Measurements from ENCODE around the gene MBD4. TPM values are rescaled to one million over a fixed set of nuclear protein-coding genes. Genes with fewer than 3 reads are reported as not detected.
A peak's percentile ranks its signal among the peaks of the same experiment; 100 is the strongest.

Gene MBD4
- polyA plus RNA-seq, 3 donors = 25.6 to 31.5 (median 30.1) TPM

DNA sequence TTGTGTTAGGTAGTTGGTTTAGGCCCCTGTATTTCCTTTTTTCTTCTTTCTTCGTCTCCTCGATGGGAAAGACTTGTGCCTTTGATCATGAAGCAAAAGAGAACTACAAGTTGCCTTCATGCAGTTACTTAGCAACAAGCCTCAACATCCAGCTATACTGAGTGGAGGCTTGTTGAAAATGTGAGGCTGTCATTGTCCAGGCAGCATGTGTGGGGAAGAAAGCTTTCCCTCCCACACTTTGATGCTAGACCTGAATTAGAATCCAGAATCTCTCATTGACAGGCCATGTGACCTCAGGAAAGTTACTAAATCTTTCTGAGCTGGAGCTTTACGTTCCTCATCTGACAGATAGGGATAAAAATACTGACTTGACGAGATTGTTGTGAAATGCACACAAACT lies 24.0 kb upstream of the MBD4 start:
- Histone ChIP-seq H3K9me3 (replicated peaks in 1 of 2; ENCODE audit: control insufficient read depth in 1 of 2, insufficient read depth in 1 of 2, low read length in 2 of 2) (no peaks in the 10 kb centered on the region), H4K20me1 (ENCODE audit: insufficient read depth, low read length) (no peaks in the 10 kb centered on the region), H3K79me2 (ENCODE audit: insufficient read depth, low read length) (no peaks in the 10 kb centered on the region), H2AFZ (ENCODE audit: insufficient read depth, low read depth, low read length, poor library complexity, severe bottlenecking) (no peak overlapping the region), H3K36me3 (replicated peaks in 1 of 2; ENCODE audit: control insufficient read depth in 1 of 2, insufficient read depth in 2 of 2, low read length in 2 of 2) (peaks cover 6 to 54% of the 10 kb centered on the region in 2 donors), H3K27me3 (ENCODE audit: control insufficient read depth in 2 of 2, insufficient read depth in 2 of 2, low read length in 2 of 2) (no peaks in the 10 kb centered on the region), H3K4me3 (replicated peaks in 1 of 3; ENCODE audit: low read depth in 2 of 3, low read length in 3 of 3) (no peak overlapping the region), H3K9ac (ENCODE audit: insufficient read depth, low read length, poor library complexity, severe bottlenecking) (no peak overlapping the region), H3K4me2 (replicated peaks; ENCODE audit: extremely low read depth, low read length, poor library complexity, severe bottlenecking) (no peak overlapping the region), H3K27ac (ENCODE audit: low read depth in 1 of 2, low read length in 2 of 2) (no peak overlapping the region), H3K4me1 (ENCODE audit: control insufficient read depth in 1 of 2, insufficient read depth in 2 of 2, low read length in 2 of 2) (no peaks in the 10 kb centered on the region)
- no peak for DNase-seq
- WGBS (ENCODE audit: insufficient coverage) = 8% methylated on average over 2 of the region's 4 CpGs
- Mint-ChIP-seq H3K36me3 (peaks cover 38 to 49% of the 10 kb centered on the region in 2 donors), H3K9me3 (peaks cover 0 to 6% (median 0%) of the 10 kb centered on the region in 7 donors), H3K27me3 (ENCODE audit: low read depth in 3 of 3) (peaks cover 0 to 4% (median 0%) of the 10 kb centered on the region in 3 donors), H3K4me3 (no peak overlapping the region), H3K27ac (no peak overlapping the region), H3K4me1 (no peaks in the 10 kb centered on the region)
- intact Hi-C loops (cut with micrococcal nuclease) = no loop called here
- TF ChIP-seq, protein P1, sequence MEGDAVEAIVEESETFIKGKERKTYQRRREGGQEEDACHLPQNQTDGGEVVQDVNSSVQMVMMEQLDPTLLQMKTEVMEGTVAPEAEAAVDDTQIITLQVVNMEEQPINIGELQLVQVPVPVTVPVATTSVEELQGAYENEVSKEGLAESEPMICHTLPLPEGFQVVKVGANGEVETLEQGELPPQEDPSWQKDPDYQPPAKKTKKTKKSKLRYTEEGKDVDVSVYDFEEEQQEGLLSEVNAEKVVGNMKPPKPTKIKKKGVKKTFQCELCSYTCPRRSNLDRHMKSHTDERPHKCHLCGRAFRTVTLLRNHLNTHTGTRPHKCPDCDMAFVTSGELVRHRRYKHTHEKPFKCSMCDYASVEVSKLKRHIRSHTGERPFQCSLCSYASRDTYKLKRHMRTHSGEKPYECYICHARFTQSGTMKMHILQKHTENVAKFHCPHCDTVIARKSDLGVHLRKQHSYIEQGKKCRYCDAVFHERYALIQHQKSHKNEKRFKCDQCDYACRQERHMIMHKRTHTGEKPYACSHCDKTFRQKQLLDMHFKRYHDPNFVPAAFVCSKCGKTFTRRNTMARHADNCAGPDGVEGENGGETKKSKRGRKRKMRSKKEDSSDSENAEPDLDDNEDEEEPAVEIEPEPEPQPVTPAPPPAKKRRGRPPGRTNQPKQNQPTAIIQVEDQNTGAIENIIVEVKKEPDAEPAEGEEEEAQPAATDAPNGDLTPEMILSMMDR (IDR thresholded peaks at IDR 0.05) = no peak

DNA sequence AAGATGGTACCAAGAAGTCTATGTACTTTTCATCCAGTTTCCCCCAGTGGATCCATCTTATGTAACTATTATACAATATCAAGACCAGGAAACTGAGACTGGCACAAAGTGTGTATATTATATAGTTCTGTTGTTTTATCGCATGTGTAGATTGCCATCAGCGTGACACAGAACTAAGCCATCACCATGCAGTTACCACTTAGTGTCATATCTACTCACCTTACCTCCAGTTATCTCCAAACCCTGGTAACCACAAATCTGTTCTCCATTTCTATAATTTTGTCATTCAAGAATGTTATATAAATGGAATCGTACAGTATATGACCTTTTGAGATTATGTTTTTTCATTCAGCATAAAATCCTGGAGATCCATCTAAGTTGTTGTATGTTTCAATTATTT lies 23.3 kb upstream of the MBD4 start:
- no CpG with 5 or more reads among the region's 3 CpGs for WGBS (ENCODE audit: insufficient coverage)
- Mint-ChIP-seq H3K27ac (peak overlapping the region in 1 of 7 donors; percentile 23), H3K27me3 (ENCODE audit: low read depth in 3 of 3) (peaks cover 0 to 4% (median 0%) of the 10 kb centered on the region in 3 donors)

More for the DNA sequence above, 23.3 kb upstream of the MBD4 start:
- Histone ChIP-seq H3K27ac (ENCODE audit: low read depth in 1 of 2, low read length in 2 of 2) (no peak overlapping the region), H3K4me1 (ENCODE audit: control insufficient read depth in 1 of 2, insufficient read depth in 2 of 2, low read length in 2 of 2) (no peaks in the 10 kb centered on the region), H3K4me2 (replicated peaks; ENCODE audit: extremely low read depth, low read length, poor library complexity, severe bottlenecking) (no peak overlapping the region), H3K9me3 (replicated peaks in 1 of 2; ENCODE audit: control insufficient read depth in 1 of 2, insufficient read depth in 1 of 2, low read length in 2 of 2) (no peaks in the 10 kb centered on the region), H2AFZ (ENCODE audit: insufficient read depth, low read depth, low read length, poor library complexity, severe bottlenecking) (no peak overlapping the region), H3K36me3 (replicated peaks in 1 of 2; ENCODE audit: control insufficient read depth in 1 of 2, insufficient read depth in 2 of 2, low read length in 2 of 2) (peaks cover 5 to 55% of the 10 kb centered on the region in 2 donors), H3K79me2 (ENCODE audit: insufficient read depth, low read length) (no peaks in the 10 kb centered on the region), H3K27me3 (ENCODE audit: control insufficient read depth in 2 of 2, insufficient read depth in 2 of 2, low read length in 2 of 2) (no peaks in the 10 kb centered on the region), H4K20me1 (ENCODE audit: insufficient read depth, low read length) (no peaks in the 10 kb centered on the region), H3K9ac (ENCODE audit: insufficient read depth, low read length, poor library complexity, severe bottlenecking) (no peak overlapping the region), H3K4me3 (replicated peaks in 1 of 3; ENCODE audit: low read depth in 2 of 3, low read length in 3 of 3) (no peak overlapping the region)
- Mint-ChIP-seq H3K4me1 (no peaks in the 10 kb centered on the region), H3K36me3 (peaks cover 41 to 46% of the 10 kb centered on the region in 2 donors), H3K4me3 (no peak overlapping the region), H3K9me3 (peaks cover 0 to 6% (median 0%) of the 10 kb centered on the region in 7 donors)
- intact Hi-C loops (cut with micrococcal nuclease) = no loop called here
- TF ChIP-seq, protein P1 (IDR thresholded peaks at IDR 0.05) = no peak
- DNase-seq = no peak

Measured in CD14-positive monocyte (primary cell).